H1 (cell line): ENCODE data around the gene HSPA1A. TPM values are rescaled to one million over a fixed set of nuclear protein-coding genes. Genes with fewer than 3 reads are reported as not detected.

Source experiments
- BACH1 ChIP-seq: IDR thresholded peaks from 2 replicates; pipeline ENCODE4 v1.6.1; 2012; ENCODE audit warnings: low read length, improper control_type of control experiment
- CREB1 ChIP-seq: IDR thresholded peaks from 2 replicates; pipeline ENCODE4 v1.6.1; 2012; ENCODE audit warnings: inconsistent platforms
- CTBP2 ChIP-seq: IDR thresholded peaks from 2 replicates; pipeline ENCODE4 v1.7.0; 2011; ENCODE audit warnings: borderline replicate concordance, mild to moderate bottlenecking, moderate library complexity, mixed read lengths, low read length; ENCODE audit not compliant: insufficient read depth, insufficient read length
- KDM4A ChIP-seq: IDR thresholded peaks from one replicate; pipeline ENCODE4 v1.7.1; 2012; ENCODE audit warnings: low read depth, mild to moderate bottlenecking, moderate library complexity, low read length, inconsistent platforms; ENCODE audit not compliant: severe bottlenecking
- PHF8 ChIP-seq: fragments of 200-600 bp; sonication (generic); conservative IDR thresholded peaks from 2 replicates; pipeline ENCODE4 v1.7.1; 2012; ENCODE audit warnings: low read depth, mild to moderate bottlenecking, inconsistent platforms, low read length, moderate library complexity
- POU5F1 ChIP-seq: IDR thresholded peaks from 2 replicates; pipeline ENCODE4 v1.6.1; 2011; ENCODE audit warnings: low read depth, mild to moderate bottlenecking, low read length, moderate library complexity
- RBBP5 ChIP-seq: IDR thresholded peaks from 2 replicates; pipeline ENCODE4 v1.7.1; 2012; ENCODE audit warnings: low read depth, mild to moderate bottlenecking, inconsistent platforms, low read length, moderate library complexity, borderline replicate concordance
- RNF2 ChIP-seq: fragments of 200-900, 300-1000 bp; sonication (generic); IDR thresholded peaks from 2 replicates; pipeline ENCODE4 v1.7.1; 2016; ENCODE audit warnings: borderline replicate concordance, low read depth, mild to moderate bottlenecking, antibody characterized with exemption, low read length; ENCODE audit not compliant: poor library complexity, severe bottlenecking; ENCODE audit errors: missing control alignments
- RXRA ChIP-seq: IDR thresholded peaks from 2 replicates; pipeline ENCODE4 v1.6.1; 2011; ENCODE audit warnings: low read depth, mild to moderate bottlenecking, low read length, moderate library complexity; ENCODE audit not compliant: insufficient read depth
- SIN3A ChIP-seq, 2 experiments: IDR thresholded peaks in 1 of 2; conservative IDR thresholded peaks in 1 of 2; 2 replicates each; pipeline ENCODE4 v1.6.1; 2011 to 2012; ENCODE audit warnings: low read length in 2 of 2, improper control_type of control experiment in 1 of 2, low read depth in 1 of 2, mild to moderate bottlenecking in 1 of 2
- SIX5 ChIP-seq: IDR thresholded peaks from 2 replicates; pipeline ENCODE4 v1.6.1; 2011; ENCODE audit warnings: mild to moderate bottlenecking, low read depth, low read length
- SP4 ChIP-seq: IDR thresholded peaks from 2 replicates; pipeline ENCODE4 v1.6.1; 2012; ENCODE audit warnings: low read length, inconsistent platforms
- TAF1 ChIP-seq: IDR thresholded peaks from 2 replicates; pipeline ENCODE4 v1.6.1; 2011; ENCODE audit warnings: mild to moderate bottlenecking, low read depth, low read length
- polyA plus RNA-seq, 7 experiments: library from polyadenylated mRNA; depleted of rRNA in 3 of 7; stranded (reverse) in 5 of 7; unstranded in 2 of 7; fragments of >200 nt in 5 of 7; fragments of 200-250 nt in 2 of 7; gene quantifications; 1 replicate in 5 of 7; 2 replicates in 1 of 7; 4 replicates in 1 of 7; pipeline versions ENCODE4 v1.2.1 to v1.2.3, GENCODE V29; 2011 to 2013; ENCODE audit warnings: missing spikeins in 2 of 7, mixed read lengths in 2 of 7
- total RNA-seq: library from RNA; stranded (reverse); fragmentation: NEBNext Ultra II Directional; extraction: Animal tissue kit (Norgen Biotek cat#: 25700); gene quantifications from 2 replicates; pipeline ENCODE4 v1.2.1, GENCODE V29; 2021
- TF ChIP-seq, protein P1 (sequence below): IDR thresholded peaks from 2 replicates; pipeline ENCODE4 v1.6.1; 2012; ENCODE audit warnings: inconsistent platforms
- TF ChIP-seq, protein P2 (sequence below): IDR thresholded peaks from 2 replicates; pipeline ENCODE4 v1.6.1; 2011; ENCODE audit warnings: low read length, improper control_type of control experiment

Gene HSPA1A
- total and polyA plus RNA-seq, 2 of the 8 experiments (the other 6 are each of a cell fraction or from before 2014, with no cell fraction given) = 40.7 to 54.0 TPM

DNA sequence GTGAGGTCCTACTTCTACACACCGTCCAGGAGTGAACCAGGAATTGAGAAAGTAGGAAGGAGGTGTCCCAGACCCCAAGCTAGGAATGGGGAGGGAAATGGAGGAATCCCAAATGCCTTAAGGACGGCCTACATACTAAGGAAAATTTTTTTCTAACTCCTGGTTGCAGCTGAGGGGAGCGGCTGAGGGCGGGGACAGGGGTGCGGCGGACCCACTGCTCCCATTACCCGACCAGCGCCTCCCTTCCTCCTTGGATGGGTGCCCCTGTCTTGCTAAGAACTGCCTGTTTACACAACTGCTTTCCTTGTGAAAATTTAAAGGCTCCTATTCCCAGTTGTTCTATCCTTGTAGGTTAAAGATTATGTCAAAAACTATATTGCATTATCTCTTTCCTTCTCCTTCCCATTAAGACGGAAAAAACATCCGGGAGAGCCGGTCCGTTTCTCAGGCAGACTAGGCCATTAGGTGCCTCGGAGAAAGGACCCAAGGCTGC is 11.5 kb downstream of the HSPA1A start (continued):
- no peak for TF ChIP-seq SIN3A (conservative IDR thresholded peaks at IDR 0.05 in 1 of 2, IDR thresholded peaks at IDR 0.05 in 1 of 2; ENCODE audit: low read depth in 1 of 2, low read length in 2 of 2)
- TF ChIP-seq, protein P1, sequence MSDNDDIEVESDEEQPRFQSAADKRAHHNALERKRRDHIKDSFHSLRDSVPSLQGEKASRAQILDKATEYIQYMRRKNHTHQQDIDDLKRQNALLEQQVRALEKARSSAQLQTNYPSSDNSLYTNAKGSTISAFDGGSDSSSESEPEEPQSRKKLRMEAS = no peak
- no peak for TF ChIP-seq CREB1
- no peak for TF ChIP-seq SIX5
- no peak for TF ChIP-seq RBBP5
- TF ChIP-seq PHF8 = peak; percentile 22; the same call in 1 of the 2 replicates
- TF ChIP-seq RNF2 = no peak
- no peak for TF ChIP-seq POU5F1
- no peak for TF ChIP-seq CTBP2
- 0 out of 2 replicates have a peak, but pooled peaks have one; percentile 45 for TF ChIP-seq TAF1
- TF ChIP-seq RXRA = no peak
- peak; percentile 97 for TF ChIP-seq SP4
- no peak for TF ChIP-seq KDM4A
- TF ChIP-seq, protein P2, sequence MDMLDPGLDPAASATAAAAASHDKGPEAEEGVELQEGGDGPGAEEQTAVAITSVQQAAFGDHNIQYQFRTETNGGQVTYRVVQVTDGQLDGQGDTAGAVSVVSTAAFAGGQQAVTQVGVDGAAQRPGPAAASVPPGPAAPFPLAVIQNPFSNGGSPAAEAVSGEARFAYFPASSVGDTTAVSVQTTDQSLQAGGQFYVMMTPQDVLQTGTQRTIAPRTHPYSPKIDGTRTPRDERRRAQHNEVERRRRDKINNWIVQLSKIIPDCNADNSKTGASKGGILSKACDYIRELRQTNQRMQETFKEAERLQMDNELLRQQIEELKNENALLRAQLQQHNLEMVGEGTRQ = no peak
- TF ChIP-seq BACH1 = no peak
